Left ventricle myocardium inferior (tissue), 1 donor: ENCODE data around the gene ZNF529. TPM values are rescaled to one million over a fixed set of nuclear protein-coding genes. Genes with fewer than 3 reads are reported as not detected.
A peak's percentile ranks its signal among the peaks of the same experiment; 100 is the strongest.

Source experiments
- DNase-seq: peaks from one replicate; pipeline ENCODE4 v3.0.0-alpha.2; 2020
- H3K27ac ChIP-seq: fragments of 200-600 bp; replicated peaks from 2 replicates; pipeline ENCODE4 v1.8.0; 2021
- H3K27me3 ChIP-seq: fragments of 200-600 bp; 2 replicates; pipeline ENCODE4 v1.8.0; 2021; ENCODE audit warnings: low read depth
- H3K36me3 ChIP-seq: fragments of 200-600 bp; 2 replicates; pipeline ENCODE4 v1.8.0; 2021
- H3K4me1 ChIP-seq: fragments of 200-600 bp; 2 replicates; pipeline ENCODE4 v1.8.0; 2021
- H3K4me3 ChIP-seq: fragments of 200-600 bp; 2 replicates; pipeline ENCODE4 v1.8.0; 2021; ENCODE audit warnings: mild to moderate bottlenecking, moderate library complexity
- H3K9me3 ChIP-seq: fragments of 200-600 bp; replicated peaks from 2 replicates; pipeline ENCODE4 v1.8.0; 2021
- CTCF ChIP-seq: fragments of 200-600 bp; IDR thresholded peaks from 2 replicates; pipeline ENCODE4 v1.8.0; 2021; ENCODE audit warnings: antibody characterized with exemption, mild to moderate bottlenecking, borderline replicate concordance
- intact Hi-C: fragments of 100-400 bp; cut with micrococcal nuclease; formaldehyde crosslinking; loops from one replicate; pipeline ENCODE4 v1.11.0; 2022
- total RNA-seq: library from RNA; stranded (reverse); fragmentation: NEBNext Ultra II Directional; extraction: Animal tissue kit (Norgen Biotek cat#: 25700); gene quantifications from one replicate; pipeline ENCODE4 v1.2.1, GENCODE V29; 2021
- donor health status: DM: no; HTN: yes; CAD: no; lungs with severe emphysema.

Gene ZNF529
- total RNA-seq, 1 donor from 2014 or later = 14.1 TPM

GRCh38 chr19:36579255-36579654 lies 6.2 kb upstream of the ZNF529 start:
- TF ChIP-seq CTCF = no peak
- H3K4me3 ChIP-seq = no peak overlapping the region
- no peaks in the 10 kb centered on the region for H3K27me3 ChIP-seq
- H3K36me3 ChIP-seq = peaks cover 84% of the 10 kb centered on the region
- intact Hi-C loops = no loop called here
- no peak overlapping the region for H3K27ac ChIP-seq
- peaks cover 8% of the 10 kb centered on the region for H3K4me1 ChIP-seq
- H3K9me3 ChIP-seq = peaks cover 42% of the 10 kb centered on the region
- no peak for DNase-seq

GRCh38 chr19:36577271-36577996 lies 4.3 kb upstream of the ZNF529 start:
- TF ChIP-seq CTCF = no peak
- H3K27me3 ChIP-seq = no peaks in the 10 kb centered on the region
- peaks cover 66% of the 10 kb centered on the region for H3K36me3 ChIP-seq
- peaks cover 26% of the 10 kb centered on the region for H3K4me1 ChIP-seq
- intact Hi-C loops = no loop called here
- DNase-seq = no peak
- H3K27ac ChIP-seq = no peak overlapping the region
- peaks cover 26% of the 10 kb centered on the region for H3K9me3 ChIP-seq
- H3K4me3 ChIP-seq = no peak overlapping the region

GRCh38 chr19:36574741-36575140 lies 1.6 kb upstream of the ZNF529 start:
- Histone ChIP-seq H3K4me3 (peak overlapping the region; percentile 95), H3K36me3 (peaks cover 59% of the 10 kb centered on the region), H3K27ac (no peak overlapping the region), H3K4me1 (peaks cover 39% of the 10 kb centered on the region), H3K27me3 (no peaks in the 10 kb centered on the region), H3K9me3 (peaks cover 9% of the 10 kb centered on the region)
- DNase-seq = no peak
- TF ChIP-seq CTCF = no peak
- intact Hi-C loops = no loop called here

- DNase-seq = no peak
- intact Hi-C loops = no loop called here
- peaks cover 39% of the 10 kb centered on the region for H3K4me1 ChIP-seq
- peaks cover 59% of the 10 kb centered on the region for H3K36me3 ChIP-seq
- peak overlapping the region; percentile 95 for H3K4me3 ChIP-seq
- H3K27ac ChIP-seq = peak overlapping the region; percentile 91
- H3K9me3 ChIP-seq = peaks cover 15% of the 10 kb centered on the region
- no peak for TF ChIP-seq CTCF
- H3K27me3 ChIP-seq = no peaks in the 10 kb centered on the region
These were observed 1.0 kb upstream of the ZNF529 start for GRCh38 chr19:36573895-36574720.

- no peak for TF ChIP-seq CTCF
- Histone ChIP-seq H3K9me3 (peaks cover 30% of the 10 kb centered on the region), H3K27me3 (no peaks in the 10 kb centered on the region), H3K4me3 (peak overlapping the region; percentile 95), H3K4me1 (peaks cover 39% of the 10 kb centered on the region), H3K36me3 (peaks cover 60% of the 10 kb centered on the region), H3K27ac (peak overlapping the region; percentile 91)
- no peak for DNase-seq
- intact Hi-C loops = no loop called here
These were observed 486 bp downstream of the ZNF529 start for GRCh38 chr19:36572593-36573019.
